ENCODE results near the gene USP28. TPM values are rescaled to one million over a fixed set of nuclear protein-coding genes. Genes with fewer than 3 reads are reported as not detected.
A peak's percentile ranks its signal among the peaks of the same experiment; 100 is the strongest.

Gene USP28
- total and polyA plus RNA-seq, 2 donors (not counting 1 experiment from before 2014, with no cell fraction given) = 22.4 to 37.7 TPM

DNA sequence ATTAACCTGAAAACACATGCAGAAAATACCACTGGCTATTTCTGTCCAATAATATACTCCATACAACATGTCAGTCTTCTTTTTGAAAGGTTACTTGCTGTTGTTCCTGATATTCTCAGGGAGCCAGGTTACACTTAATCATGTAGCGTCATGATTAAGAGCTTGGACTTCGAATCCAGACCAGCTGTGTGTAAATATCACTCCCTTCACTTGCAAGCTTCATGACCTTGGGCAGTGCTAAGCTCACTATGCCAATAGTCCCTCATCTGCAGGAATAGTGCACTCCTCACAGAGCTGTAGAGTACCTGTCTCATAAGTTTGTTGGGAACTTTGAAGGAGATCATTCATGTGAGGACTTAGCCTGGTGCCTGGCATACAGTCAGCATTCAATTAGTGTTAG is 31.1 kb upstream of the USP28 start:
- no peaks in the 10 kb centered on the region for H3K79me2 ChIP-seq (ENCODE audit: control insufficient read depth, insufficient read depth, low read length)
- H3K4me3 ChIP-seq (replicated peaks in 1 of 4; ENCODE audit: control extremely low read depth in 1 of 4, insufficient read depth in 1 of 4, low read depth in 3 of 4, low read length in 4 of 4) = no peak overlapping the region
- no peak overlapping the region for H3K9ac ChIP-seq (ENCODE audit: insufficient read depth, low read length)
- H3K36me3 ChIP-seq (ENCODE audit: control insufficient read depth, insufficient read depth, low read length) = no peaks in the 10 kb centered on the region
- no peak for DNase-seq (ENCODE audit: low read depth in 2 of 2)
- H3K4me2 ChIP-seq (ENCODE audit: extremely low read depth, insufficient read depth, low read length) = no peak overlapping the region
- H2AFZ ChIP-seq (ENCODE audit: low read length) = no peak overlapping the region
- no peaks in the 10 kb centered on the region for H4K20me1 ChIP-seq (ENCODE audit: control insufficient read depth, extremely low read depth, insufficient read depth, low read length)
- no peak for TF ChIP-seq EZH2 (IDR thresholded peaks at IDR 0.05; ENCODE audit: low read length, missing control alignments)
- TF ChIP-seq, protein P1, sequence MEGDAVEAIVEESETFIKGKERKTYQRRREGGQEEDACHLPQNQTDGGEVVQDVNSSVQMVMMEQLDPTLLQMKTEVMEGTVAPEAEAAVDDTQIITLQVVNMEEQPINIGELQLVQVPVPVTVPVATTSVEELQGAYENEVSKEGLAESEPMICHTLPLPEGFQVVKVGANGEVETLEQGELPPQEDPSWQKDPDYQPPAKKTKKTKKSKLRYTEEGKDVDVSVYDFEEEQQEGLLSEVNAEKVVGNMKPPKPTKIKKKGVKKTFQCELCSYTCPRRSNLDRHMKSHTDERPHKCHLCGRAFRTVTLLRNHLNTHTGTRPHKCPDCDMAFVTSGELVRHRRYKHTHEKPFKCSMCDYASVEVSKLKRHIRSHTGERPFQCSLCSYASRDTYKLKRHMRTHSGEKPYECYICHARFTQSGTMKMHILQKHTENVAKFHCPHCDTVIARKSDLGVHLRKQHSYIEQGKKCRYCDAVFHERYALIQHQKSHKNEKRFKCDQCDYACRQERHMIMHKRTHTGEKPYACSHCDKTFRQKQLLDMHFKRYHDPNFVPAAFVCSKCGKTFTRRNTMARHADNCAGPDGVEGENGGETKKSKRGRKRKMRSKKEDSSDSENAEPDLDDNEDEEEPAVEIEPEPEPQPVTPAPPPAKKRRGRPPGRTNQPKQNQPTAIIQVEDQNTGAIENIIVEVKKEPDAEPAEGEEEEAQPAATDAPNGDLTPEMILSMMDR (conservative IDR thresholded peaks at IDR 0.05 in 1 of 2, IDR thresholded peaks at IDR 0.05 in 1 of 2; ENCODE audit: low read depth in 1 of 2, low read length in 2 of 2) = no peak
- no peak overlapping the region for H3K27ac ChIP-seq (ENCODE audit: insufficient read depth, low read length)
- no peaks in the 10 kb centered on the region for H3K4me1 ChIP-seq (ENCODE audit: control insufficient read depth, extremely low read depth, insufficient read depth, low read length)
- H3K27me3 ChIP-seq (ENCODE audit: control insufficient read depth, insufficient read depth, low read length) = no peaks in the 10 kb centered on the region
- H3K9me3 ChIP-seq (ENCODE audit: control insufficient read depth, insufficient read depth, low read depth, low read length) = no peaks in the 10 kb centered on the region

- TF ChIP-seq, protein P1 (conservative IDR thresholded peaks at IDR 0.05 in 1 of 2, IDR thresholded peaks at IDR 0.05 in 1 of 2; ENCODE audit: low read depth in 1 of 2, low read length in 2 of 2) = peak in 1 of 2 donors; percentile 44
- TF ChIP-seq EZH2 (IDR thresholded peaks at IDR 0.05; ENCODE audit: low read length, missing control alignments) = no peak
Observed at GRCh38 chr11:113906038-113906437, 30.7 kb upstream of the USP28 start.

GRCh38 chr11:113904379-113905101 is 29.2 kb upstream of the USP28 start, which contains the start of gene HTR3B:
TSS of gene HTR3B (plus strand) at chr11:113904796. CDS start at chr11:113904934, 138 bp downstream.
- Histone ChIP-seq H3K4me1 (ENCODE audit: control insufficient read depth, extremely low read depth, insufficient read depth, low read length) (no peaks in the 10 kb centered on the region), H3K9ac (ENCODE audit: insufficient read depth, low read length) (no peak within 1 kb of the TSS), H3K27me3 (ENCODE audit: control insufficient read depth, insufficient read depth, low read length) (no peaks in the 10 kb centered on the region), H2AFZ (ENCODE audit: low read length) (no peak within 1 kb of the TSS), H3K79me2 (ENCODE audit: control insufficient read depth, insufficient read depth, low read length) (no peaks in the 10 kb centered on the region), H3K9me3 (ENCODE audit: control insufficient read depth, insufficient read depth, low read depth, low read length) (no peaks in the 10 kb centered on the region), H4K20me1 (ENCODE audit: control insufficient read depth, extremely low read depth, insufficient read depth, low read length) (no peaks in the 10 kb centered on the region), H3K27ac (ENCODE audit: insufficient read depth, low read length) (no peak within 1 kb of the TSS), H3K36me3 (ENCODE audit: control insufficient read depth, insufficient read depth, low read length) (no peaks in the 10 kb centered on the region), H3K4me2 (ENCODE audit: extremely low read depth, insufficient read depth, low read length) (no peak within 1 kb of the TSS), H3K4me3 (replicated peaks in 1 of 4; ENCODE audit: control extremely low read depth in 1 of 4, insufficient read depth in 1 of 4, low read depth in 3 of 4, low read length in 4 of 4) (no peak within 1 kb of the TSS)
- DNase-seq (ENCODE audit: low read depth in 2 of 2) = no peak
- TF ChIP-seq, protein P1 (conservative IDR thresholded peaks at IDR 0.05 in 1 of 2, IDR thresholded peaks at IDR 0.05 in 1 of 2; ENCODE audit: low read depth in 1 of 2, low read length in 2 of 2) = no peak
- TF ChIP-seq EZH2 (IDR thresholded peaks at IDR 0.05; ENCODE audit: low read length, missing control alignments) = no peak

More at GRCh38 chr11:113906038-113906437, 30.7 kb upstream of the USP28 start:
- Histone ChIP-seq H3K79me2 (ENCODE audit: control insufficient read depth, insufficient read depth, low read length) (no peaks in the 10 kb centered on the region), H3K36me3 (ENCODE audit: control insufficient read depth, insufficient read depth, low read length) (no peaks in the 10 kb centered on the region), H3K4me2 (ENCODE audit: extremely low read depth, insufficient read depth, low read length) (no peak overlapping the region), H4K20me1 (ENCODE audit: control insufficient read depth, extremely low read depth, insufficient read depth, low read length) (no peaks in the 10 kb centered on the region), H3K9ac (ENCODE audit: insufficient read depth, low read length) (no peak overlapping the region), H2AFZ (ENCODE audit: low read length) (no peak overlapping the region), H3K4me1 (ENCODE audit: control insufficient read depth, extremely low read depth, insufficient read depth, low read length) (no peaks in the 10 kb centered on the region), H3K4me3 (replicated peaks in 1 of 4; ENCODE audit: control extremely low read depth in 1 of 4, insufficient read depth in 1 of 4, low read depth in 3 of 4, low read length in 4 of 4) (no peak overlapping the region), H3K9me3 (ENCODE audit: control insufficient read depth, insufficient read depth, low read depth, low read length) (no peaks in the 10 kb centered on the region), H3K27ac (ENCODE audit: insufficient read depth, low read length) (no peak overlapping the region), H3K27me3 (ENCODE audit: control insufficient read depth, insufficient read depth, low read length) (no peaks in the 10 kb centered on the region)
- peak; percentile 8 to 55 for DNase-seq (ENCODE audit: low read depth in 2 of 2)
